NCI-H146 treated with DMSO at 0.1 percent for 48 hours (cell line): ENCODE measurements around the gene ALDH16A1.
"Not testable (repeated sequence)": the region's sequence is repeated elsewhere in the genome, so short reads cannot be mapped to it uniquely, and the experiment has no call there.

ENCODE experiments used
- DNase-seq: peaks from one replicate; lab custom pipeline; 2025; ENCODE audit not compliant: unreplicated experiment; lab: John Stamatoyannopoulos, UW

ALDH16A1 gene

DNA sequence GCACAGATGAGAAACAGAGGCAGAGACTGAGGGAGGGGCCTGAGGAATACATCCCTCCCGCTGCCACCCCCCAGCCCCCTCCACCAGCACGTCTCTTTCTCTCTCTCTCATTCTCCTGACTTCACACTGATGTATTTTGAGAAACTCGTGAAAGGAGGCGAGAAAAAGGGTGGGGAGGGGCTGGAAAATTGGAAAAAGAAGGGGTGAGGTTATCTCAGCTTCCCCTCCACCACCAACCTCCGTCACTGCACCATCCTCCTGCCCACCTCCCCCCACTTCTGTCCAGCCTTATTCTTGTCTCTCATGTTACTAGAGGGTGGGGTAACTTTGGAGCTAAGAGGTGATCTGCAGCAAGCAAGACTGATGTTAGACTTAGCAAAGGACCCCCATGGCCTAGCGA lies 13.2 kb upstream of the ALDH16A1 start:
- no peak for DNase-seq

- DNase-seq = no peak
These were observed 12.4 kb upstream of the ALDH16A1 start for GRCh38 chr19:49440439-49441209.

GRCh38 chr19:49441210-49441959 lies 11.6 kb upstream of the ALDH16A1 start, which contains the start of gene SLC17A7:
Gene SLC17A7 (minus strand): TSS chr19:49441527. CDS start chr19:49441379, 148 bp downstream.
- no peak for DNase-seq

DNA sequence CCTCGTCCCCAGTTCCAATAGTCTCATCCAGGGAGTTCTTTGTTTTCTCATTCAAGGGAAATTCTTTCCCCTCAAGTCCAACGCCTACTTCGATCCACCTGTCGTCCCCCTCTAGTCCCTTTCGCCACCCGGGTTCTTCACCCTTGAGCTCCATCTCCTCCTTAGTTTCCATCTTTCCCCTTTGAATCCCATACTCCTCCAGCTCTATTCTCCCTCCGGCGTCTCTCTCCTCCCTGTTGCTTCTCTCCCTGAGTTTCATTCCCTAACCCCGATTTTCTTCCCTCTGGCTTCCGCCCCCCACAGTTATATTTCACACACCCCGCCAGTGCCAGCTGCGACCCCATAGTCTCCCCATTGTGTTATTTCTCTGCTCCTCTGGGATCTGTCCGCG lies 11.1 kb upstream of the ALDH16A1 start:
- DNase-seq = no peak

GRCh38 chr19:49442354-49442753 lies 10.7 kb upstream of the ALDH16A1 start:
- DNase-seq = no peak

GRCh38 chr19:49442771-49443365 lies 10.2 kb upstream of the ALDH16A1 start:
- peak; percentile 83 for DNase-seq

DNA sequence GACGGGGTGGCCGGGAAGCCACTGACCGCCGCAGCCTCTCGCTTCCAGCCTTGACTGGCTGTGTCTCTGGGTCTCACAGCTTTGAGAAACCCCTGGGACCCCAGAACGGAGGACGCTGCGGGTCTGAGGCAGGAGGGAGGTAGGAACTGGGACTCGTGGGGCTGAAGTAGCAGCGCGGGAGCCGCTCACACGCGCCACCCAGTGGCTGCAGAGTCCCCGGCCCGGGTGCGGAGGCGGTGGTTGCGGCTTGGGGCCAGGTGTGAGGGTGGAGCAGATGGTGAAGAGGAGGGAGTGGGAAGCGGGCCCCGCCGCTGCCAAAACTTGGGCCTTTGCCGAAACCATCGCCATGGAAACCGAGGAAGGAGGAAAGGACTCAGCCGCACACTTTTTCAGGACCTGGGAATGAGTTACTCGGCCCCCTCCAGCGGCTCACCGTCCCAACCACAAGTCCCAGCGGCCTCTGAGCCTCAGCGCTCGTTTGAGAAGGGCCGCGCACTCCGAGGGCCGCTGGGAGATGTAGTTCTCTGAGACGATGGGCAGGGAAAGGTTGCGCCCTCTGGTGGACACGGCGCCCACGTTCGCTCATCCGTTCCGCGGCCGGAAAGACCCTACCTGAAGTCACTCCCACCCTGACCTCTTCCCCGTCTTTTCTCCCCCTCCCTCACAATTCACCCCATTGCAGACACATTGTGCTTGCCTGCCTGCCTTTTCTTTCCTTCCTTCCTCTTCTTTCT lies 9.5 kb upstream of the ALDH16A1 start:
- DNase-seq = peak; percentile 95

- DNase-seq = not testable (repeated sequence)
These were observed 8.8 kb upstream of the ALDH16A1 start for GRCh38 chr19:49444100-49444700.

- DNase-seq = no peak
These were observed 7.0 kb upstream of the ALDH16A1 start for GRCh38 chr19:49445997-49446396.

GRCh38 chr19:49447485-49448431 lies 5.3 kb upstream of the ALDH16A1 start:
- no peak for DNase-seq

GRCh38 chr19:49448432-49448786 lies 4.6 kb upstream of the ALDH16A1 start:
- no peak for DNase-seq

DNA sequence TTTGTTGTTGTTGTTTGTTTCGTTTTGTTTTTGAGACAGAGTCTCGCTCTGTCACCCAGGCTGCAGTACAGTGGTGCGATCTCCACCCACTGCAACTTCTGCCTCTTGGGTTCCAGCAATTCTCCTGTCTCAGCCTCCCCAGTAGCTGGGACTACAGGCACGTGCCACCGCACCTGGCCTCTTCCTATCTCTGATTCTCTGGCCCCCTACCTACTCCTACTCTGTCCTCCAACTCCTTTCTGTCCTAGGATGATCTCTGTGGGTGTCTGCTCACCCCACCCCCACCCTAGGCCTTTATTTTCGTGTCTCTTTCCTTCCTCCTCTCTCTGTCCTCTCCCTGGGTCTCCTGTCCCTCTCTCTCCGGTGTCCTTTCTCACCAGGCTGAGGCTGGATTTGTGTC lies 2.6 kb upstream of the ALDH16A1 start:
- no peak for DNase-seq

GRCh38 chr19:49451430-49452181 lies 1.4 kb upstream of the ALDH16A1 start, which contains the start of gene PIH1D1:
Gene PIH1D1 (minus strand): TSS chr19:49451814. CDS start chr19:49451574, 240 bp downstream.
- DNase-seq = peak; percentile 100

DNA sequence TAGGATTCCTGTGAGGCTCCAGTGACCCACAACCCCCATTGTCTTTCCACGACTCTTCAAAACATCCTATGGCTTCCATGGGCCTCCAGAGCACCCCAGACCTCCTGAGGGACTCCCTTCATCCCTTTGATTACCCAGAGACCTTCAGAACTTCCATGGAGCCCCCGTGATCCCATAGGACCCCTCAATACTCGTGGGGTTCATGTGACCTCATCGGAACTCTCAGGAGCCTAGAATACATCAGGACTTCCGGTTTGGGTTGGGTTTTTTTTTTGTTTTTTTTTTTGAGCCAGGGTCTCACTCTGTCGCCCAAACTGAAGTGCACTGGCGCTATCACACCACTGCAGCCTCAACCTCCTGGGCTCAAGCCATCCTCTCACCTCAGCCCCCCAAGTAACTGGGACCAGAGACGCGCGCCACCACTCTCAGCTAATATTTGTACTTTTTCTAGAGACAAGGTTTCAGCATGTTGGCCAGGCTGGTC lies 774 bp downstream of the ALDH16A1 start:
- no peak for DNase-seq

GRCh38 chr19:49455773-49456172 lies 2.7 kb downstream of the ALDH16A1 start:
- no peak for DNase-seq

DNA sequence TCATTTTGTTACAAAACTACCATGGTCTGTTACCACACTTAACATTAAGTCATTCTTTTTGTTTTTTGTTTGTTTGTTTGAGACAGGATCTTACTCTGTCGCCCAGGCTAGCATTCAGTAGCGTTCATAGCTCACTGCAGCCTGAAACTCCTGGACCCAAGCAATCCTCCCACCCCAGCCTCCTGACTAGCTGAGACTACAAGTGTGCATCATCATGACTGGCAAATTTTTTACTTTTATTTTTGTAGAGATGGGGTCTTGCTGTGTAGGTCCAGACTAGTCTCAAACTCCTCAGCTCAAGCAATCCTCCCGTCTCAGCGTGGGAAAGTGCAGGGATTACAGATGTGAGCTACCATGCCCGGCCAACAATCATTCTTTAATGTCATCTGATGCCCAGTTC lies 3.3 kb downstream of the ALDH16A1 start:
- DNase-seq = no peak

DNA sequence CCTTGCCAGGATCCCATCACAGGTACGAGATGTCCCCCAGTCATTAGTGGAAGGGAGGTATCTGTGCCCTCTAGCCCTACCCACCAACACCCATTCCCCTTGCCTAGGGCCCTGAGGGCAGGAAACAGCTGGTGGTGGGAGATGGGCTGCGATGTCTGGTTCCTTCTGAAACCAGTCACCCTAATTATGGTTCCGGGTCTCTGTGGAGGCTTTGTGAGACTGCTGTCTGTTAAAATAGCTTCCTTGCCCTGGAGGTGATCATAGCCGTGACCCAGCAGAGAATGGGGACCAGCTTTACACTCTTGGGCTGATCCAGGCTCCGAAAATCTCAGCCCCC lies 5.5 kb downstream of the ALDH16A1 start:
- no peak for DNase-seq

DNA sequence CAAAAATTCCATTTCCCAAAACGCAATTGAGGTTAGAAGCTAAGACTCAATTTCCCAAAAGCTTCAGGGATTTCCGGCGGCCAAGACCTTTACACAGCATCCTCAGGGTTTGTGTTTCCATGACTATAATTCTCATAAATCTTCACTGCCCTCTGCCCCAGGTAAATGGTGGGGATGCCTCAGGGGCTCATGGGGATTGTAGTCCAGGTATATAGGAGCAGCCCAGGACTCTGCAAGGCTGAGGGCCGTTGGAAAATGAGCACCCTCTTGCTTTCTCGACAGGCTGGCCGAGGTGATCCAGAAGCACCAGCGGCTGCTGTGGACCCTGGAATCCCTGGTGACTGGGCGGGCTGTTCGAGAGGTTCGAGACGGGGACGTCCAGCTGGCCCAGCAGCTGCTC lies 6.4 kb downstream of the ALDH16A1 start:
- no peak for DNase-seq

- DNase-seq = not testable (repeated sequence)
These were observed 8.1 kb downstream of the ALDH16A1 start for GRCh38 chr19:49461130-49461529.
